IPS-18c (cell line): Measurements from ENCODE around the gene ANAPC1.
"Not testable (repeated sequence)": the region's sequence is repeated elsewhere in the genome, so short reads cannot be mapped to it uniquely, and the experiment has no call there.

Experiments used
- H3K4me3 ChIP-seq: 2 replicates; pipeline ENCODE4 v1.7.0; 2013; ENCODE audit warnings: low read depth, mild to moderate bottlenecking, low read length, moderate library complexity; ENCODE audit not compliant: insufficient read depth
- H3K9me3 ChIP-seq: one replicate; pipeline ENCODE4 v1.6.1; 2013; ENCODE audit warnings: mild to moderate bottlenecking, low read length, moderate library complexity; ENCODE audit not compliant: control insufficient read depth, insufficient read depth

The ANAPC1 gene

DNA sequence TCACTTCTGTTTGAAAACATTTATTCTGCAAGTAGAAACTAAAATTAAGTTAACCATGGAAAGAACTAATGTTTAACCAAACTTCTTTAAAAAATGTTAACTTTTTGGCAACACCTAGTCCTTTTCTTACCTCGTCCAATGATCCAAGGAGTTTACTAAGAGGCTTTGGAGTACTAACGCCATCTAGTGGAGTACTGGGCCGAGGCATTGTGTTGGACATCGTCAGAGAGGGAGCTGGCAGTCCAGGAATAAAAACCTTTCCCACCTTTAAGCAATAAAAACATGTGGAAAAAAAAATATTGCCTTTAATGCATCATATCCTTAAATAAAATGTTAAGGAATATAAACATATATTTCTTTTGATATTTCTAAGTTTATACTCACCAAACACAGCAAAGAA lies 33.3 kb downstream of the ANAPC1 start:
- not testable (repeated sequence) for H3K4me3 ChIP-seq, H3K9me3 ChIP-seq

DNA sequence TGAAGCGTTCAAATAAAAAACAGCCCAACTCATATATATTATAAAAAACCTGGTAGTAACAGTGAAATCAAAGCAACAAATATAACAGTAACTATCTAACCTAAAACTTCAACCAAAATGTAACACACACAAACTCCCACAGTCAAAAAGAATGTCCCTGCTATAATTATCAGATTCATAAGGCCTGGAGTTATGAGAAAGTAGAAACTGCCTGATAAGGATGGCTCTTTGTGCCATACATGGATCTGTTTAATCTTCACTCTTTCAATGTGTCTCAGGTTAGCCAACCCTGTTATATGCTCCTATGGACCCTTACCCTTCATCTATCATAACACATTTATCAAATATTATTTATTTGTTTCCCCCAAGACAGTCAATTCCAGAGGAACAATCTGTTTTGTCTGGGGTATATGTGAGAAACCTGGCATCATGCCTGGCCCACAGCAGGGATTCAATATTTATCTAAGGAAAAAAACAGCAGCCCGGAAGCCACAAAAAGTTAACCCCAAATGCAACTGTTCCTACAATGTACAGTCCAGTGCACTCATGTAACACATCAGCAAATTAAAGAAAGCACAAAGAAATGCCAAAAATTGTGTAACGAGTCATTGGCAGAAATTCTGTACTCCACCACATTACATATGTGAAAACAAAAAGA lies 44.2 kb downstream of the ANAPC1 start:
- not testable (repeated sequence) for H3K4me3 ChIP-seq, H3K9me3 ChIP-seq

DNA sequence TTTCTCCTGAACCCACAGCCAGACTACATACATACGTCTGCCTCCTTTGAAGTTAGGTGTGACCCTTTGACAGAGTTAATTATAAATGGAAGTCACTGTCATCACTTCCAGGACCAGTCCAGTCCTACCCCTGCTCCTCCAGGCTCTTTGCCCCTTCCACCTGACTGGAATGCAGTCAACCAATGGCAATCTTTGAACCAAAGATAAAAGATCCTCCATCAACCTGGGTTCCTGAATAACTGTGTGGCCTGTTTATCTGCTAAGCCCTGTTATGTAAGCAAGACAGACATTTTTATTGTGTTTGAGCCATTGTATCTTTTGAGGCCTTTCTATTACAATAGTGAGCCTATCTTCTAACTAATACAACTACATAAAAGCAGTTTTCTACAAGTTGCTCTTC lies 45.0 kb downstream of the ANAPC1 start:
- not testable (repeated sequence) for H3K4me3 ChIP-seq, H3K9me3 ChIP-seq

DNA sequence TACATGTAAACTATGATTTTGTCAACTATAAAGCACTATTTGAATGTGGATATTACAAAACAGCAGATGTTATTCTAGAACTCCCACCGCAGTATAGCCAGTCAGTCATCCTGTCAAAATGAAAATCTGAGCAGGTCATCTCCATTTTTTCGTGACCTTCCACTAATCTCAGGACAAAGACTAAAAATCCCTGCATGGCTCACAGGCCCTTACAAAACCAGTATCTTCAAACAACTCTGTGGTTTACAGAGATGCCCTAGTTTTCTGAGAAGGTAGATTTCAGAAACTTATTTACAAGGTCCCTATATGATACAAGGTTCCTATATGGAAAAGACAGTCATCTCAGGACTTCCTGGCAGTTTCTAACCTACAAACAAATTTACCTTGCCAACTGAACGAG lies 49.8 kb downstream of the ANAPC1 start:
- H3K4me3 ChIP-seq, H3K9me3 ChIP-seq: not testable (repeated sequence)

DNA sequence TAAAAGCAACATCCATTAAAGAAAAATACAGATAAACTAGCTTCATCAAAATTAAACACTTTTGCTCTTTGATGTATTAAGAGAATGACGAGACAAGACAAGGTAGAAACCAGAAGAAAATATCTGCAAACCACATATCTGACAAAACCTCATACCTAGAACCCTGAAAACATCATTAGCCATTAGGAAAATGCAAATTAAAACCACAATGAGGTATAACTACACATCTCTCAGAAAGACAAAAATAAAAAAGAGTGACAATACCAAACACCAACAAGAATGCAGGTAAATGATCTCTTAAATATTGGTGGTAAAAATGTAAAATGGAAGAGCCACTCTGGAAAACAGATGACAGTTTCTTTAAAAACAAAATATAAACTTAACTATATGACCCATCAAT lies 53.5 kb downstream of the ANAPC1 start:
- not testable (repeated sequence) for H3K9me3 ChIP-seq

DNA sequence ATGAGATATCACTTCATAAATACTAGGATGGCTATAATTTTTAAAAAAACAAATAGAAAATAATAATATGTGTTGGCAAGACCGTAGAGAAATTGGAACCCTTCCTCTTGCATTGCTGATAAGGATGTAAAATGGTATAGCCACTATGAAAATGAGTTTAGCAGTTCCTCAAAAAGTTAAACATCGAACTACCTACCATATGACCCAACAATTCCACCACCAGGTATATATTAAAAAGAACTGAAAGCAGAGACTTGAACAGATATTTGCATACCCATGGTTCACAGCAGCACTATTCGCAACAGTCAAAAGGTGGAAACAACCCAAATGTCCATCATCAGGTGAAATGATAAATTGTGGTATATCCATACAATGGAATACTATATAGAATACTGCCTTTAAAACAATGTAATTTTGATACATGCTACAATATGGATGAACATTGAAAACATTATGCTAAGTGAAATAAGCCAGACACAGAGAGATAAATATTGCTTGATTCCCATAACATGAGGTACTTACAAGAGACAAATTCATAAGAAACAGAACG lies 55.7 kb downstream of the ANAPC1 start:
- H3K9me3 ChIP-seq, H3K4me3 ChIP-seq: not testable (repeated sequence)

More for the DNA sequence above, 53.5 kb downstream of the ANAPC1 start:
- H3K4me3 ChIP-seq = not testable (repeated sequence)

DNA sequence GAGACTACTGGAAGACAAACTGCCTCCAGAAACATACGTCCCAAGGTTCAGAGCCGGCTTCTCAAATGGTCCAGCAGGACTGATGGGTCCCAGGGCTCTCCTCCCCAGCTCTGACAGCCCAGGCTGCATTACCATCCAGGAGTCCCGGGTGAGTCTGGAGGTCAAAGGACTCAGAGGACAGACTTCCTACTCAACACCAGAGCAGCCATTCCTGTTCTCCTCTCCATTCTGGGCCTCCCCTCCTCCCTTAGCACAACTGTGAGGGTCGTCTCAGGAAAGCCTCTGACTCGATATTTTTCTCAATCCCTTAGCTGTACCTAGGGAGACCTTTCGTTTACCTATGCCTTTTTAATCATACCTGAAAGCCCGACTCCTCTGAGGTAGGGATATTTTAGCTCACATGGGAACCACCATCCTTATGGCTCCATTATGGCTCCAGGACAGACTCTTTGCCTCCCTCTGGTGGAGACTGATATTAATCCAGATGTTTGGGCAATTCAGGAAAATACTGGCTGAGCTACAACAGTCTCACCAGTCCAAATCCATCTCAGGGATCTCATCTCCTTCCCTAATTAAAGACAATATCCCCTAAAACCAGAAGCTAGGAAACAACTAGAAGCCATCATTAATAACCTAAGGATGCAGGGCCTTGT lies 70.9 kb downstream of the ANAPC1 start:
- H3K9me3 ChIP-seq, H3K4me3 ChIP-seq: not testable (repeated sequence)

DNA sequence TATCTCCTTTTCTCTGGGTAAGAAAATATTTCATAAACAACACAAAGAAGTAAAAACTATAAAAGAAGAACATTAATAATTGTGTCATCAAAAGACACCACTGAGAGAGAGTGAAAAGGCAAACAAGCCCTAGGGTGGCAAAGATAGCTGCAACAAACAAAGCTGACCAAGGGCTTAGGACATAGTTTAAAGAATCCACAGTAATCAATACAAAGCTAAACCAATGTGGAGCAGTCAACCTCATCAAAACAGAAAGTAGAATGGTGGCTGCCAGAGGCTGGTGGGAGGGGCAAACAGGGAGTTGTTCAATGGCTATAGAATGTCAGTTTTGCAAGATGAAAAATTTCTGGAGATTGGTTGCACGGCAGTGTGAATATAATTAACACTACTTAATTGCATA lies 93.4 kb downstream of the ANAPC1 start:
- not testable (repeated sequence) for H3K9me3 ChIP-seq, H3K4me3 ChIP-seq

DNA sequence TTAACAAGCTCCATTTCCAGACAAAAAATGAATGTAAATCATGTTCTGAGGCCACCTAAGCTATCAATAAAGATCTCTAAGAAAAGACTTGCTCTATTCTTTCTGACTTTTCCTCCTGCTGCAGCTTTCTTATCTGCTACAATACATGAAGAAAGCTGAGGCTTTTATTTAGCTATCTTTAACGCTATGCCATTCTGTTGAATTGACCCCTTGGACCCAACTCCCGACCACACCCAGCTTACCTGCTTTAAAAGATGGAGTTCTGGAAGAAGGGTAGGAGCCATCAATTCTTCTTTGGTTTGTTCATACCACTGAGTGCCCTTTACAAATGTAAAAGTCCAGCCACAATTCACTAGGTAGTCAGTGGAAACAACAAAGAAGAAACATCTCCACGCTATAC lies 99.9 kb downstream of the ANAPC1 start:
- not testable (repeated sequence) for H3K9me3 ChIP-seq, H3K4me3 ChIP-seq

DNA sequence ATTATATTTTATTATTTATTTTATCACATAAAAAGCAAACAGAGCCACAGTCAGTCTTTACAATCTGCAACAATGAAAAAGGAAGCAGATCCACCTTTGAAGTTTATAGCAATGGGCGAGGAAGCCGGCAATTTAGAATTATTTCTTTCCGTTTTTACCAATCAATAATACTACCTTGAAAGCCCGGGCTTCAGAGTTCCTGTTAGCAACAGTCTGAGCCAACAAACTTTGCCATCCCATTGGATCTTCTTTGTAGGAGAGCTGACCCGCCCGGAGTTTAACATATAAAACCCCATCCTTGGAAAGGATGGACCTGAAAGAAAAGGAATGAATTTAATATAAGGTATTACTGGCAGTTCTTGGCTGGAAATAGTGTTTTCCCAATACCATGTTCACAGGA lies 101.8 kb downstream of the ANAPC1 start:
- H3K9me3 ChIP-seq, H3K4me3 ChIP-seq: not testable (repeated sequence)

DNA sequence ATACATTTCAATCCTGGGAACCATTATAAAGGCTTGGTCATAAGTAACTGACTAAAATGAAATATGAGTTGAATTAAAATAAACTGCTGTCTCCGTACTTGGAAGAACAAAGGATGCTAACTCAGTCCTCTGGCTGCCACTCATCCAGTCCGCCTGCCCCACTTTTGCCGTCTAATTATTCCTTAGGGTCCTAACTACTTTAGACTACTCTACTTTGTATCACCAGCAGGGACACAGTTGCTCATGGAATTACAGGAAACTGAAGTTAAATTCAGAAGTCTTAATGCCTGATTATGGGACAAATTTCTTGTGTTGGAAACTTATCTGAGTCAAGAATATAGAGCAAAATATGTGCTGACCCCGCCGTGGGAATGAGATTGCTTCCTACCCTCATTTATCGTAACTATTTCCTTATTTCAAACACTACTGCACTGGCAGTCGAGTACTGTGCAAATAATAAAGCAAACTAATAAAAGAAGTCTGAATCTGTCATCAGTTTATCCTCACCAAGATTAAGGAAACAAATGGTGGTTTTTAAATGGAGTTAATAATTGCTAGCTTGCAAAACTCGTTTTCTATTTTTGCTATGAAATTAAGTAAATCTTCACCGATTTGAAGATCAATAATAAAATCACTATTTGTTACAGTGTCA lies 102.4 kb downstream of the ANAPC1 start:
- not testable (repeated sequence) for H3K9me3 ChIP-seq, H3K4me3 ChIP-seq

DNA sequence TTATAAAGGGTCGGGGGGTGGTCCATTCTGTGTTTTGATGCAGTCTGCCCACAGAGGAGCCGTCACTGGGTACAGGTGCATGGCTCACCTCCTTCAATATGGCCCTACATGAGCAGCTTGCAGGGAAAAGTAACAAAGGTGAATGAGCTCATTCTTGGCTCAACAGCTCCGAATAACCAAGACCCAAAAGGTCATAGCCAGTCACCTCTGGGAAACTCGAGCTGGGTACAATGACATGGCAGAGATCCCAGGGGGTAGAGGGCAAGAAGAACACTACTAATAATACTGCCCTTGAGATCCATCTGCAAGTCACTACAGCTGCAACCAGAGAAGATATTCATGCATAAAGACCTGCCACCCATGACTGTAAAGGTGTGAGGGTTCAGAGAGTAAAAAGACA lies 106.8 kb downstream of the ANAPC1 start:
- not testable (repeated sequence) for H3K4me3 ChIP-seq, H3K9me3 ChIP-seq

DNA sequence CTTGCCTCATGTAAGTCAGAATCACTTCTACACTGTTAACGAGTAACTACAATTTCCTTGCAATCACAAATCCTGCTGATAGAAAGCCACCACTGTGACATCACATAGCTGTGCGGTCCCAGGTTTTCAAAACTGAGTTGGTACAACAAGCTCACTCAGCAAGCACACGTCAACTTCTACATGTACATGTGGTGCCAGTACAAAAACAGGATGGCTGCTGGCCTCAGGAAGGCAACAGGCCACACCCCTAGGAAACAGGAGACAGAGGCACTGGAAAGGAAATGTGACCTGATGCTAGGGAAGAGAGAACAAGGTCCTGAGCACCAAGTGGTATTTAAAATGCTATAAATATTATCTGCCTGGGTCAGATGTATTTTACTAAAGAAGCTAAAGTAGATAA lies 107.7 kb downstream of the ANAPC1 start:
- not testable (repeated sequence) for H3K4me3 ChIP-seq, H3K9me3 ChIP-seq

DNA sequence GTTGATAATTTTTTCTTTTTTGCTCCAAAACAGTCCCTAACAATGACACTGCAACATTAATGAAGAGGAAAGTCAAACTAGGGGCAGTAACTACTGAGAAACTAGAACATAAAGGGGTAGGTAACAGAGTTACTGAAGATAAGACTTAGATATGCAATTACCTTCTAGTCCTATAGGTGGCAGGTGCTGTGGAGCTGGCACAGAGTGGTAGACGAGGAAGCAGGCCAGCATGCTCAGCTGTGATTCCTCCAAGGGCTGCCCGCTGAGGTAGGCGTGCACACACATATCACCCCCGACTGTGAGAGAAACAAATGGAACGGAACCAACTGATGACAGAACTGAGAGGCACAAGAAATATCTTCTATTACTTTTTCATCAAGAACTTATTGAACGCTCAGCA lies 111.8 kb downstream of the ANAPC1 start:
- not testable (repeated sequence) for H3K9me3 ChIP-seq, H3K4me3 ChIP-seq

DNA sequence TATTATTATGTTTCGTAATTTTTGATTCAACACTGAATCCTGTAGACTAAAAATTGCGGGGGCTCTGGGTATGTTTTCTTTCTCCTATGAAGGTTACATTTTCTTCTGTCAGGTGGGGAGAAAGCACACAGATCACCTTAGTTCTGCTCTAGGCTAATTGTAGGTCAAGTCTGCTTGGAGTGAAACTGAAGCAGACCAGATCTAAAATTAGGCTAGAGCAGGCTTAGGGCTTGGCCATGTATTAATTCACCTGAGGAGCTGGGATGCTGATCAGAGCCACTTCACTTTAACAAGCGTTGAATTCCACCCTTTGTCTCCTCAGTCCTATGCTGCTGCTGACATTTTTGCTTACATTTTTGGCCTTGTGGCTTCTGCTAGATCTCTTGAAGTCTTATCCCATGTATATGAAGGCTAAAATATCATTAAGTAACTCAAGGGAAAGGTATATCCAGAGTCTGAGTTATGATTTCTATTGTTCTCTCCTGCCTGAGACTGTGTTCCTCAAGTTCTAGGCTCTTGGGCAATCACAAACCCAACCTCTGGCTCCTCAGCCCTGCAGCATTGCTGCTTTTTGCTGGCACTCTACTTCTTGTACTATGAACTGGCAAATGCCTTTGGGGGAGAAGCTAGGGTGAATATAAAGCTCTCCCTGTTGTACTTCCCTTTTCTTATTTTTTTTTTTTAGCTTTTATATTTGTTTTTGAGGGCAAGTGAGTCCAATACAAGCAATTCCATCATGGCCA lies 112.9 kb downstream of the ANAPC1 start:
- not testable (repeated sequence) for H3K4me3 ChIP-seq, H3K9me3 ChIP-seq

DNA sequence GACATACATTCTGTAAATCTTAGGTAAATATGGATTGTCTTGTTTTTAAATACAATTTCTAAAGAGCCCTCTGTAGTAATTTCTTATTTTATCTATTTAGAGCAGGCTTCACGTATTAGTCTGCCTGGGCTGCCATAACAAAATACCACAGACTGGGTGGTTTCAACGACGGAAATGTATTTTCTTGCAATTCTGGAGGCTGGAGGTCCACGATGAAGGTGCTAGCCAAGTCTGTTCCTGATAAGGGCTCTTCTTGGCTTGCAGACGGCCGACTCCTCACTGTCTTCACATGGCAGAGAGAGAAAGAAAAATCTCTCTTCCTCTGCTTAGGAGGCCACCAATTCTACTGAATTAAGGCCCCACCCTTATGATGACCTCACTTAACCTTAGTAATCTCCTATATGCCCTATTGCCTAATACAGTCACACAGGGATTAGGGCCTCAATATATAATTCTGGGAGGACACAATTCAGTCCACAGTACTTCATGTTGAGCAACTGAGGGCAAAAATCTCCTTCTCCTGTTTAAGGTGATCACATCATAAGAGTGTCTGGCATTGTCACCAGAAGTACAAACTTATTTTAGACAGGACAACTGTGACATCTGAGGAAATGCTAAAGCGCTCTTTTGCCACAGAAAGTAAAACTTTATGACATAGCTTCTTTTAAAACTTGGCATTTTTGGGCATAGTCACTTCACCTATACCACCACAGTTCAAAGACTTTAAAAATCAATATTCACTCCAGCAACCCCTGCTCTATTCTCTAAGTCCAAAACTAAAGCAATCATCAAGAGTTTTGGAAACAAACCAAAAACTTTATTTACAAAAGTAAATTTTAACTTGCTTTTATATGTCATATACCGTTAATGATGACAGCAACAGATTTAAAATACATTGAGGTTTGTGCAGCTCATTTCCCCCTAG lies 115.5 kb downstream of the ANAPC1 start:
- H3K4me3 ChIP-seq, H3K9me3 ChIP-seq: not testable (repeated sequence)

DNA sequence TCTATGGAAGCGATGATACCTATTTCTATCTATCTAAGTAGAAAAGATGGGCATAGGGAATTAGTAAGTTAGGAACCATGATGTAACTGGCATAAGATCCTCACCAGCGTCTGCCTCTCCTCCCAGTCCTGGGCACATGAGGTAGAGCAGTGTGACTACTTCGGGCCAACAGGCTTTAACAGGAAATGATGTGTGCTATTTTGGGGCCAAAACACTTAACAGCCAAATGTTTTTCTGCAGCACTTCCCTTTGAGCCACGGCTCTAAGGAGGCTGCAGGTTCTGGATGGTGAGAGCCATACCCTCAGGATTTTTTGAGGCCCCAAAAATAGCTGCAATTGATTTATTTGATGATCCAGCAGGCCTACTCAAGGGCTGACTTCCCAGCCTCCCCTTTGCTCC lies 116.9 kb downstream of the ANAPC1 start:
- not testable (repeated sequence) for H3K9me3 ChIP-seq

More for the DNA sequence above, 116.9 kb downstream of the ANAPC1 start:
- not testable (repeated sequence) for H3K4me3 ChIP-seq
